NK-92 treated with Interleukin-12 subunit alpha and Interleukin-12 subunit beta, amount 100 ng/mL, for 24 hours (cell line): ENCODE results near the gene SLC11A1.
A peak's percentile ranks its signal among the peaks of the same experiment; 100 is the strongest.

Experiments
- DNase-seq: peaks from one replicate; lab custom pipeline; 2025; lab: John Stamatoyannopoulos, UW

Gene SLC11A1

GRCh38 chr2:218393750-218394290 is 11.7 kb downstream of the SLC11A1 start:
- DNase-seq: peak; percentile 26

- no peak for DNase-seq
These were observed 12.4 kb downstream of the SLC11A1 start for GRCh38 chr2:218394298-218395089.

- DNase-seq: no peak
These were observed 13.0 kb downstream of the SLC11A1 start for GRCh38 chr2:218395090-218395444.

- DNase-seq: no peak
These were observed 13.4 kb downstream of the SLC11A1 start for GRCh38 chr2:218395456-218395825.

- DNase-seq: peak; percentile 88
These were observed 14.0 kb downstream of the SLC11A1 start for GRCh38 chr2:218395826-218396687.

- peak; percentile 56 for DNase-seq
These were observed 14.8 kb downstream of the SLC11A1 start for GRCh38 chr2:218396688-218397462.

- DNase-seq: no peak
These were observed 15.4 kb downstream of the SLC11A1 start for GRCh38 chr2:218397463-218397819.

GRCh38 chr2:218397820-218398436 is 15.9 kb downstream of the SLC11A1 start:
- DNase-seq: peak; percentile 76

GRCh38 chr2:218398437-218399390 is 16.6 kb downstream of the SLC11A1 start:
- DNase-seq: peak; percentile 73

- peak; percentile 95 for DNase-seq
These were observed 17.5 kb downstream of the SLC11A1 start, which contains the start of gene CTDSP1 for GRCh38 chr2:218399391-218400166. Gene CTDSP1 (plus strand): TSS chr2:218399868. CDS start chr2:218400091, 223 bp downstream.

- DNase-seq: no peak
These were observed 18.3 kb downstream of the SLC11A1 start for GRCh38 chr2:218400167-218400929.

GRCh38 chr2:218400930-218401881 is 19.1 kb downstream of the SLC11A1 start:
- no peak for DNase-seq

GRCh38 chr2:218401890-218402289 is 19.8 kb downstream of the SLC11A1 start:
- no peak for DNase-seq

- DNase-seq: no peak
These were observed 20.4 kb downstream of the SLC11A1 start for GRCh38 chr2:218402491-218402901.

GRCh38 chr2:218402911-218403411 is 20.9 kb downstream of the SLC11A1 start:
- DNase-seq: no peak

- DNase-seq: no peak
These were observed 21.7 kb downstream of the SLC11A1 start for GRCh38 chr2:218403810-218404209.

- no peak for DNase-seq
These were observed 22.4 kb downstream of the SLC11A1 start for GRCh38 chr2:218404351-218405085.
